ENCODE data around the gene OCA2. TPM values are rescaled to one million over a fixed set of nuclear protein-coding genes. Genes with fewer than 3 reads are reported as not detected.

The OCA2 gene
- total RNA-seq, 2 experiments from 2014 or later, result not detected

DNA sequence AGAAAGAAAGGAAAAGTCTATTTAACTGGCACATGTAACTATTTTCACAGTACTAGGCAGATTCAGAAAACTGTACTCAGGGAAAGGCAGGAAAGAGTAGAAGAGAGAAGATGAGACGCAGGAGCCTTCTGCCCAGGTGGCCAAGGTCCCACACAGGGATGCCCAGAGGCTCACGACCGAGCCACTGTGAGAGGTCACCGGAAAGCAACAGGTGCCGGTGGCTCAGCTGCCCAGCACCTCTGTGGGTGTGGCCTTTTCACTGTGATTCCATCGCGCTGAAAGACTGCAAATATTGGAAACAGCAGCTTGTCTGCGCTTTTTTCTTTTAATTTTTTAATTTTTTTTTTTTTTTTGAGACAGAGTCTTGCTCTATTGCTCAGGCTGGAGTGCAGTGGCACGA, 226.8 kb downstream of the OCA2 start:
- Mint-ChIP-seq H3K27ac (no peak overlapping the region), H3K27me3 (no peaks in the 10 kb centered on the region), H3K4me1 (no peaks in the 10 kb centered on the region), H3K9me3 (ENCODE audit: low read depth) (peaks cover 7% of the 10 kb centered on the region), H3K4me3 (no peak overlapping the region), H3K36me3 (no peaks in the 10 kb centered on the region)
- ATAC-seq (no peak), DNase-seq (no peak)
- CTCF ChIA-PET, result no interaction called here

DNA sequence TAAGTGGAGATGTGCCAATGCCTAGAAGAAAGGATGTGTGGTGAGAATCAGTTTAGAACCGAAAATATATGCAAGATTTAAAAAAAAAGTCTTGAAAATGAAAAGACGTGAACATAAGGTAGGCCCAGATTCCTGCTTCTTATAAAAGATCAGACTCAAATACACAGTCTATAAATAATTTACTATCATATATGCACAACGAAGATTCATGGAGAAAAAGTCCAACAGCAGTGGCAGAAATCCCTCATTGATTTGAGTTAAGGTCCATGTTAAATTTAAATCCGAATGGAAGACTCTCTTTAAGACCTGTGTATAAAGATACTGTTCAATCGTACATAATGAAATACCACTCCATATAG, 227.2 kb downstream of the OCA2 start:
- ATAC-seq (no peak), DNase-seq (no peak)
- Mint-ChIP-seq H3K4me3 (no peak overlapping the region), H3K27me3 (no peaks in the 10 kb centered on the region), H3K4me1 (no peaks in the 10 kb centered on the region), H3K9me3 (ENCODE audit: low read depth) (peaks cover 7% of the 10 kb centered on the region), H3K36me3 (no peaks in the 10 kb centered on the region), H3K27ac (no peak overlapping the region)
- CTCF ChIA-PET, result no interaction called here

DNA sequence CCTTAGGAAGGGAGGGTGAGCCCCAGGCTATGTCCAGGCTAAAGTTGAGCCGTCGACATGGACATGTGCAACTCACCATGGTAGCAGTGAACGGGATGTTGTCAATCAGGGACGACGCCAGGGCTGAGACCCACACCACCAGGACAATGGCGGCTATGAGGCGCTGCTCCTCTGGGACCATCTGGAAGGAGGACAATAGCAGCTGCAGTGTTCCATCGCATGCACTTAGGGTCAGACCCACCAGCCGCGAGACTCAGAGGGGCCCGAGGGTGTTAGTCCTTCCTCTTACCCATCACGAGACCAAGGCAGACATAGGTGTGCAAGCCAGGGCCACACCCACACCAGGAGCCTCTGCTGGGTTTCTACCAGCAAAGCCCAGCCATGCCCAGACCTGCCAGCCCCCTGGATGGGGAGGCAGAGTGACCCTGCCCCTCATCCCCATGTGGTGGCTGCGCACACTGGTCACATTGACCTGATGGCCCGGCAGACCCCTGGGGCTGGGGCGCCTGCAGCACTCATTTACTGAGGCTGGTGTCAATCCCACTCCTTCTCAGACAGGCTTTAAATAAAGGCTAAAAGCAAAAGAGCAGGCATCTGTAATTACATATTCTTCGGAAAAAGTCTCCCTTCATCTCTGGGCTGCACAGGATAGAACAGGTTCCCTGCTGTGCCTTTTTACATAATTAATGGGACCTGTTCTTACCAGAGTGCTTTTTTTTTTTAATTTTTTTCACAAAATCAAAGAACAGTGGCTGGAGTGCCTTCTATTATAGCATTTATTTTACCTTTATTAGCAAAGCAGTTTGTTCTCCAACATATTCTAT, 227.8 kb downstream of the OCA2 start:
- CTCF ChIA-PET, result no interaction called here
- DNase-seq (no peak), ATAC-seq (no peak)
- H3K9me3 Mint-ChIP-seq (ENCODE audit: low read depth), result peaks cover 7% of the 10 kb centered on the region
- H3K27me3 Mint-ChIP-seq, result no peaks in the 10 kb centered on the region
- no peaks in the 10 kb centered on the region for H3K36me3 Mint-ChIP-seq
- H3K4me3 Mint-ChIP-seq, result no peak overlapping the region
- no peaks in the 10 kb centered on the region for H3K4me1 Mint-ChIP-seq
- H3K27ac Mint-ChIP-seq, result no peak overlapping the region

DNA sequence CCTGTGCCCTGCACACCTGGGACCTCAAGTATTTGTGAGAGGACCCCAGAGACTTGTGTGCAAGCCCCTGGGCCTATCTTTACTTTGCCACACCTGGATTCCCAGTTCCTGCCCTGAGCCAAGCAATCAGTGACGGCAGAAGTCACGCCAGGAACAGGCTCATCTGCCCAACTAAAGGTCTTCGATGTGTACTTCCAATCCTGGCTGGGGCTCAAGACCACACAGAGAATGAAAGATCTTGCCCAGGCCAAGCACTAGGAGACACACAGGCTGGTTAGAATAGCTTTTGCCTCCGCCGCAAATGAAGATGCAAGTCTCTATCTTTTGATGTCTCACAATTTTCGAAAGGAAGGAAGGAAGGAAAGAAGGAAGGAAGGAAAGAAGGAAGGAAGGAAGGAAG, 228.8 kb downstream of the OCA2 start:
- CTCF ChIA-PET, result no interaction called here
- Mint-ChIP-seq H3K4me1 (no peaks in the 10 kb centered on the region), H3K27ac (no peak overlapping the region), H3K9me3 (ENCODE audit: low read depth) (peaks cover 7% of the 10 kb centered on the region), H3K4me3 (no peak overlapping the region), H3K27me3 (no peaks in the 10 kb centered on the region), H3K36me3 (no peaks in the 10 kb centered on the region)
- no peak for DNase-seq
- no peak for ATAC-seq

- Mint-ChIP-seq H3K27me3 (no peaks in the 10 kb centered on the region), H3K4me3 (no peak overlapping the region), H3K4me1 (no peaks in the 10 kb centered on the region), H3K36me3 (no peaks in the 10 kb centered on the region), H3K9me3 (ENCODE audit: low read depth) (peaks cover 7% of the 10 kb centered on the region), H3K27ac (no peak overlapping the region)
- ATAC-seq, result no peak
- CTCF ChIA-PET, result no interaction called here
- no peak for DNase-seq
Measured at GRCh38 chr15:27869697-27870281, 229.3 kb downstream of the OCA2 start.

- CTCF ChIA-PET, result no interaction called here
- Mint-ChIP-seq H3K36me3 (no peaks in the 10 kb centered on the region), H3K4me1 (no peaks in the 10 kb centered on the region), H3K4me3 (no peak overlapping the region), H3K27ac (no peak overlapping the region), H3K9me3 (ENCODE audit: low read depth) (peaks cover 8% of the 10 kb centered on the region), H3K27me3 (no peaks in the 10 kb centered on the region)
- DNase-seq, result no peak
- no peak for ATAC-seq
Measured at GRCh38 chr15:27868828-27869404, 230.2 kb downstream of the OCA2 start.

GRCh38 chr15:27867861-27868260, 231.3 kb downstream of the OCA2 start:
- Mint-ChIP-seq H3K4me3 (no peak overlapping the region), H3K36me3 (no peaks in the 10 kb centered on the region), H3K27me3 (no peaks in the 10 kb centered on the region), H3K27ac (no peak overlapping the region), H3K4me1 (no peaks in the 10 kb centered on the region), H3K9me3 (ENCODE audit: low read depth) (peaks cover 12% of the 10 kb centered on the region)
- CTCF ChIA-PET, result no interaction called here
- no peak for ATAC-seq
- DNase-seq, result no peak

GRCh38 chr15:27866505-27867165, 232.5 kb downstream of the OCA2 start:
- CTCF ChIA-PET, result no interaction called here
- H3K36me3 Mint-ChIP-seq, result no peaks in the 10 kb centered on the region
- DNase-seq, result no peak
- no peak overlapping the region for H3K4me3 Mint-ChIP-seq
- H3K9me3 Mint-ChIP-seq (ENCODE audit: low read depth), result peaks cover 12% of the 10 kb centered on the region
- H3K4me1 Mint-ChIP-seq, result no peaks in the 10 kb centered on the region
- H3K27ac Mint-ChIP-seq, result no peak overlapping the region
- no peaks in the 10 kb centered on the region for H3K27me3 Mint-ChIP-seq
- ATAC-seq, result no peak

DNA sequence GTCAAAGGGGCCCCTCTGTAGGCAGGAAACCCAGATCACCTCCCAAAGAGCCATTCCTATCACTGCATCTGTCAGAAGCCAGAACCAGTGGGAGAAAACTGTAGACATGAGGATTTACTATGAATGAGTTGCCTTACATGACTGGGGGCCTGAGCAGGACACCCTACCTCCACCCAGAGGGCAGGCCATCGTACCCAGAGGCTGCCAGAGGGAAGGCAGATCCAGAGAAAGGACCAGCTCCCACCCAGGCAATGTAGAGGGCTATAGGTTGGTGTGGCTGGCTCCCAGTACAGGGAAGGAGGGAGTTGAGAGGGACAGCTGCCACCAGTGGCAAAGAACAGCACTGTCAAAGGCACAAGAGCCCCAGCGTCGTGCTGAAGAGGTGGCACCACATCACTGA, 233.2 kb downstream of the OCA2 start:
- DNase-seq, result no peak
- Mint-ChIP-seq H3K4me3 (no peak overlapping the region), H3K9me3 (ENCODE audit: low read depth) (peaks cover 20% of the 10 kb centered on the region), H3K27ac (no peak overlapping the region), H3K4me1 (no peaks in the 10 kb centered on the region), H3K36me3 (no peaks in the 10 kb centered on the region), H3K27me3 (no peaks in the 10 kb centered on the region)
- no peak for ATAC-seq
- CTCF ChIA-PET, result no interaction called here

DNA sequence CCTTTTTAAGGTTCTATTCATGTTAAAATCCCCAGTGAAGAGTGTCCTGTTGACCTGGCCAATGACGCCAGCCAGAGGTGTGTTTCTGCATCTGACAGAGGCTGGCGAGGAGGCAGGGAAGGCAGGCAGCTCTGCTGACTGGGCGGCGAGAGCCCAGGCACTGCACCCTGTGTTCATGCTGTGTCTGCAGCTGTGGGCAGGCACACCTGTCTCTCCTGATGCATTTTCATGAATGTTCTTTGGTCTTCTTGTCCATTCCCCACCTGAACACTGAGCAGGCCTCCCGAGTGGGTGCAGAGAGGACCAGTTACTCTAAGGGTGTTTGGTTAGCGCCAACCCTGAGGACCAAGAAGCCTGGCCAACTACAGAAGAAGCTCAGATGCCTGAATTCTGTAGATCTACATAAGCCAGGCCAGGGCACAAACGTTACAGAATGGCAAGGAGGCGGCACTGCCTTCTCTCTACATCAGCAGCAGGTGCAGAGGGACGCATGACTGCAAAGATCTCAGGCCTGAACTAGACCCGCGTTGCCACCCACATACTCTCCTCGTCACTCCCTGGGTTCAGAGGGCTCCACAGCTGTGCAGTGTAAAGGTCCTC, 233.7 kb downstream of the OCA2 start:
- no peak for DNase-seq
- H3K4me1 Mint-ChIP-seq, result no peaks in the 10 kb centered on the region
- peaks cover 21% of the 10 kb centered on the region for H3K9me3 Mint-ChIP-seq (ENCODE audit: low read depth)
- CTCF ChIA-PET, result no interaction called here
- ATAC-seq, result no peak
- no peaks in the 10 kb centered on the region for H3K27me3 Mint-ChIP-seq
- H3K27ac Mint-ChIP-seq, result no peak overlapping the region
- no peaks in the 10 kb centered on the region for H3K36me3 Mint-ChIP-seq
- no peak overlapping the region for H3K4me3 Mint-ChIP-seq

GRCh38 chr15:27864719-27865118, 234.4 kb downstream of the OCA2 start:
- Mint-ChIP-seq H3K4me1 (no peaks in the 10 kb centered on the region), H3K27ac (no peak overlapping the region), H3K9me3 (ENCODE audit: low read depth) (peaks cover 20% of the 10 kb centered on the region), H3K4me3 (no peak overlapping the region), H3K27me3 (no peaks in the 10 kb centered on the region), H3K36me3 (no peaks in the 10 kb centered on the region)
- DNase-seq (no peak), ATAC-seq (no peak)
- CTCF ChIA-PET, result no interaction called here

DNA sequence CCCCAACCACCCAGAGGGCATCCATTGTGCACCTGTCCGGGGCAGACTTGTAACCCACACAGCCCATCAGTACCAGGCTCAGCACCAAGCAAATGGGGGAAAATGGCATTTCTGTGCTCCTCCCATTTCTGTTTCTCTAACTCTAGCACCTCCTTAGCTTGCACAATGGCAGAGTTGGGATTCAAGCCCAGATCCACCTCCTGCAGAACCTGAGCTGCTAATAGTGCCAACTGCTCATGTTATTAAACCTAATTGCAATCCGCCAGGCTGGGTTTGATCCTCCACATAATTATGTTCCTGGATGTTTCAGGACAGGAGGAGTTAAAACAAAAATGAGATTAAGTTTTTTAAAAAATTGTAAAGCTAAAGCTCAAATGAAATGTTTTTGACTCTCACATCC, 235.0 kb downstream of the OCA2 start:
- Mint-ChIP-seq H3K4me1 (no peaks in the 10 kb centered on the region), H3K4me3 (no peak overlapping the region), H3K27ac (no peak overlapping the region), H3K36me3 (no peaks in the 10 kb centered on the region), H3K9me3 (ENCODE audit: low read depth) (peaks cover 20% of the 10 kb centered on the region), H3K27me3 (no peaks in the 10 kb centered on the region)
- no peak for ATAC-seq
- CTCF ChIA-PET, result no interaction called here
- DNase-seq, result no peak

DNA sequence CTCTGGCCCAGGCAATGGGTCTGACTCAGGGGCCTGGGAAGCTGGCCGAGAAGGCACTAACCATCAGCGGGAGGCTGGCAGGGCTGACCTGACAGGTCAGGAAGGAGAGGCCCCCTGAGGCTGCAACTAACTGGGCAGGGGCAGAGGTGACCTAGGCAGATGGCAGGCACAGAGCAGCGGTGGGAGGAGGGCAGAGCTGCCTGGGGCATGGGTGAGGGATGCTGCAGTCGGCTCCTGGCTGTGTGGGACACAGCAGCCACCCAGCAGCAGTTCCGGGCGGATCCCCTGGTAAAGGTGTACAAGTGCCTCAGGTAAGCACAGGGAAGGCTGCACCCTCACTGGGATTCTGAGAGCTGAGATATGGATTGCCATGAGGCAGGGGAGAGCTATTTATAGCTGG, 236.1 kb downstream of the OCA2 start:
- no peak overlapping the region for H3K4me3 Mint-ChIP-seq
- no peaks in the 10 kb centered on the region for H3K4me1 Mint-ChIP-seq
- H3K9me3 Mint-ChIP-seq (ENCODE audit: low read depth), result peaks cover 17% of the 10 kb centered on the region
- CTCF ChIA-PET, result no interaction called here
- H3K36me3 Mint-ChIP-seq, result no peaks in the 10 kb centered on the region
- H3K27ac Mint-ChIP-seq, result no peak overlapping the region
- DNase-seq (no peak), ATAC-seq (no peak)
- no peaks in the 10 kb centered on the region for H3K27me3 Mint-ChIP-seq

DNA sequence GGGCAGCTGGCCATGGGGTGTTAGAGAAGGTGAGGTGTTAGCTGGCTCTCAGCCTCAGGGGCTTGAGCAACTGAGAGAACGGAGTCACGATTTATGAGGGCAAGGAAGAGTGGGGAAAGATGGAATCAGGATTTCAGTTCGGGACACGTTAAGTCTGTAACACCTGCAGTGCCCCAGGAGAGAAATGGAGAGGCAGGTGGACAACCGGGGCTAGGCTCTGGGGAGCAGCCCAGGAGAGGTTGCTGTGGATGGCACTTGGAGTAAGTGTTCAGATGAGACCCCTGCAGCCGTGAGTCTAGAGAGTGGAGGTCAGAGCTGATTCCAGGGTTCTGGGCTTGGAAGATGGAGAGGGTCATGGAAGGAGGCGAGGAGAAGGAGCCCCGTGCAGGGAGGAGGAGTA, 237.9 kb downstream of the OCA2 start:
- CTCF ChIA-PET, result no interaction called here
- H3K4me1 Mint-ChIP-seq, result no peaks in the 10 kb centered on the region
- no peak overlapping the region for H3K4me3 Mint-ChIP-seq
- peaks cover 17% of the 10 kb centered on the region for H3K9me3 Mint-ChIP-seq (ENCODE audit: low read depth)
- DNase-seq, result no peak
- no peak for ATAC-seq
- H3K27ac Mint-ChIP-seq, result no peak overlapping the region
- H3K27me3 Mint-ChIP-seq, result no peaks in the 10 kb centered on the region
- no peaks in the 10 kb centered on the region for H3K36me3 Mint-ChIP-seq

All from activated CD8-positive, alpha-beta memory T cell treated with anti-CD3 and anti-CD28 coated beads, Interleukin-2, amount 10 ng/mL, durations not matched to agents 7 days and 5 days (primary cell).